ENCODE data around the gene PLBD1.

The PLBD1 gene, protein sequence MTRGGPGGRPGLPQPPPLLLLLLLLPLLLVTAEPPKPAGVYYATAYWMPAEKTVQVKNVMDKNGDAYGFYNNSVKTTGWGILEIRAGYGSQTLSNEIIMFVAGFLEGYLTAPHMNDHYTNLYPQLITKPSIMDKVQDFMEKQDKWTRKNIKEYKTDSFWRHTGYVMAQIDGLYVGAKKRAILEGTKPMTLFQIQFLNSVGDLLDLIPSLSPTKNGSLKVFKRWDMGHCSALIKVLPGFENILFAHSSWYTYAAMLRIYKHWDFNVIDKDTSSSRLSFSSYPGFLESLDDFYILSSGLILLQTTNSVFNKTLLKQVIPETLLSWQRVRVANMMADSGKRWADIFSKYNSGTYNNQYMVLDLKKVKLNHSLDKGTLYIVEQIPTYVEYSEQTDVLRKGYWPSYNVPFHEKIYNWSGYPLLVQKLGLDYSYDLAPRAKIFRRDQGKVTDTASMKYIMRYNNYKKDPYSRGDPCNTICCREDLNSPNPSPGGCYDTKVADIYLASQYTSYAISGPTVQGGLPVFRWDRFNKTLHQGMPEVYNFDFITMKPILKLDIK

DNA sequence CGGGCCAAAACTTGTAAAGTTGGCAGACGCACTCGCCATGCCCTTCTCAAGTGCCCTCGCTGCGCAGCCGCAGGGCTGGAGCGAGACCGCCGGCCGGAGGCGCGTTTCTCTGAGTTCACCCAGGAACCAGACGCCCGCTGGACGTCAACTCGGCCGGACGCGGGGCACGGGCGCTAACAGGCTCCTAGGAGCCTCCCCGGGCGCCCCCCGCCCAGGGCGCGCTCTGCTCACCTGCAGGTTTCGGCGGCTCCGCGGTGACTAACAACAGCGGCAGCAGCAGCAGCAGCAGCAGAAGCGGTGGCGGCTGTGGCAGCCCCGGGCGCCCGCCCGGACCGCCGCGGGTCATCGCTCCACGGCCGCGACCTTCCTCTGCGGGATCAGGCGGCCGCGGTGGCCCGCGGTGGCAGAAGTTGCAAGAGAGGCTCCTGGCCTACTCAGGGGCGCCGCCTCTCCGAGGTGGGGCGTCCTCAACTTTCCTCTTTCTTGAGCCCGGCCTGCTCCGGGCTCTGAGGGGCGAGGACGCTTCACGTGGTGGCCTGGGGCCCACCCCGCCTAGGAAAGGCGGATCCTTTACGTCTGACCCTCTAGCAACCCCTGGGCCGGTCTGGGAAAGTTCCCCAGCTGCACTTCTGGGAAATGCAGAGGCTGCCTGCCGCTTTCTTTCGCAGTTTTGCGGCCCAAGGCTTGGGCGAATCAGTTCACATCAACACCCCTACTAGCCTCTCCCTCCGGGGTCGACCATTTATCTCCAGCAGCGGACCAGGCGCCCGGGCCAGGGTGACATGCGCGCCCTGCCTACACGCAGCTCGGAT is at the start of gene PLBD1:
TSS of gene PLBD1 (minus strand) at position 533 of the 812 bp plus-strand sequence. CDS start at position 346, 187 bp downstream.
- DNase-seq (ENCODE audit: low read depth) = no peak

DNA sequence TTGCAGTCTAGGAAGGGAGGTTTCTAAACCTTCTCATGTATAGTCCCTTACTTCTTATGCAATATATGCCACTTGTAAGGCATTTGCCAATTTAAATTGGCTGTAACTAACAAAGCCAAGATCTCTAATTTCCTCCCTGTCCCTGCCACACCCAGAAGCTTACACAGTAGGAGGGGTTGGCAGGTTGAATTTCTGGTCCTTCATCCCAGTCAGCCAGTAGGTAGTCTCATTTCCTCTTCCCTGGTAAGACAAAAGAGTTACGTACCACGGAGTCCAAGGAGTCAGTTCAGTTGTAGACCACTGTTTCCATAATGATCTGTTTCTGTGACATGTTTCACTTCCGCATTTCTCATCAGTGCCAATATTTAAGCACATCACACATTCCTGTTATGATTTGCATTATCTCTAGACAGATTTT is 47.0 kb upstream of the PLBD1 start:
- no peak for DNase-seq (ENCODE audit: low read depth)

DNA sequence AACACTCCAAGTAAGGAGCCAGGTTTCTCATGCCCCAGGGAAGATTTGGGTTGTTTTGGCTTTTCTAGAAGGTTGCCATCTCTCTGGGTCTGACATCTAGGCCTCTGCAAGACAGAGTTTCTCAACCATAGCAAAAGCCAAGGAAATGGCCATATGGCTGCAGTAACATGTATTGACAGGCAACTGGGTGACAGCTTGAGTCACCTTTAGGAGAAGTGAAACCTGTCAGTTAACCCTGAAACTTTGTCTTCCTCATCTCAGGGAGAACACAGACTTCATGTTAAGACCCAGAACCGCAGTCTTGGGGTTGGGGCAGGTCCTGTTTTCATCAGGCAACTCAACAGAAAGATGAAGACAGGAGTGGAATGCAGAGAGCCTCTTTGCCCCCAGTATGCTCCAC is 46.0 kb upstream of the PLBD1 start:
- DNase-seq (ENCODE audit: low read depth) = no peak

DNA sequence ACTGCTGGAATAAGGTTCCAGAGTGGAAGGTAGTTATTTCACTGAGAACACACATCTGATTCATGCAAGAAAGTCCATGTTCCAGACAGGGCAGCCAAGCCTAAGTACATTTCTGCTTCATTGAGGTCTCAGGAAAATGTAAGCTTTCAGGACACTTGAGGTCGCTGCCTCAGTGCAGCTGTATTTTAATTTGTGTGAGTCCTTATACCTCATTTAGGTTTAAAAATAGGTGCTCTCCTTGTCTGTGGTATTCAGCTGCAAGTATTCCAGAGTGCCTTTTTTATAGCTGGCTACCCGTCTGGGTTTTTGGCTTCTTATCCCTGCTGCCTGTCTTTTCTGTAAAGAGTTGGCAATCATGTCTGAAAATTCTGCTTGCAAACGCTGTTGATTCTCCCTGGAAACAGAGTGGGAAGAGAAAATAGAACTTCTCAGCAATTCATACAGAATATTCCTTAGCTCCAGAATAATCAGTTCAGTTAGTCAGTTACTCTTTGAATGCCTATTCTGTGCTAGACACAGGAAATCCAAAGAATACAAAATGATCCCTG is 45.3 kb upstream of the PLBD1 start:
- DNase-seq (ENCODE audit: low read depth) = no peak

DNA sequence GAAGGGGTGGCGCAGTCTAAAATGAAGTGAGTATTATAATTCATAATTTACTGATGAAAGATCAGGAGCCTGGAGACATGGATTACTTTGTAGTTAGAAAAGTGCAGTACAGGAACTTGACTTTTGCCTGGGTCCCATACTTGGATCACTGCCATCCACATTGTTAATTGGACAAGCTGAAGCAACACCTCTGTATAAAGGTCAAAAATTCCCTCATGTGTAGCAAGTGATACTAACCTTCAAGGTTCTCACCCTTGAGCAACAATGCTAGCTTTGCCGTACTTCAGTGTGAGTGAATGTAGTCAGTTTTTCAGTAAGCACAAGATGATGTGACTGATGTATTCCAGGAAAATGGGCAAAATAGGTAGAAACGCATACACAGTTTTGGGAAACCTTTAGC is 44.6 kb upstream of the PLBD1 start:
- no peak for DNase-seq (ENCODE audit: low read depth)

DNA sequence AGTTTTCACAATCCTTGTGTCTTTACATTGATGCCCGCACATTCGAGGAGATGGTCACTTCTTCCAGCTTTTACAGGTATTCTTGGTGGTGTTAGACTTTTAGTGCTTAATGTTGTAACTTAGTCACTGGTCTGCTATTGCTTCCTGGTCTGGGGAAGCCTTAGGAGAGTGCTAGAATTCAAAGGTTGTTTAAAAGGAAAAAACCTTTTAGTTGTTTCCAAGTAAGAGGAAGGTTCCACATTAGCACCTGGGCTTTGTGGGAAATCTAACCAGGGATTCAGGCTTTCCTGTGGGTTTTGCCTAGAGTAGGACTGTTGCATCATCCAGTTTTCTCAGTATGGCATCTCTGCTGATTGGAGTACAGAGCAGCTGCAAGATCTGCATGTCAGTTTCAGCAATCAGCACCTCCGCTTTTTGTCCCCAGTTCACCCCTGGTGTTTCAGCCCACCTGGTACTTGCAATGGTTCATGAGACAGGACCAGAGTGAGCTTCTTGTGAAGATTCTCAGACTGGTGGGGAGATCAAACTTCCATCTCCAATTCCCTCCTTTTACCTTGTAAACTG is 44.0 kb upstream of the PLBD1 start:
- DNase-seq (ENCODE audit: low read depth) = no peak

DNA sequence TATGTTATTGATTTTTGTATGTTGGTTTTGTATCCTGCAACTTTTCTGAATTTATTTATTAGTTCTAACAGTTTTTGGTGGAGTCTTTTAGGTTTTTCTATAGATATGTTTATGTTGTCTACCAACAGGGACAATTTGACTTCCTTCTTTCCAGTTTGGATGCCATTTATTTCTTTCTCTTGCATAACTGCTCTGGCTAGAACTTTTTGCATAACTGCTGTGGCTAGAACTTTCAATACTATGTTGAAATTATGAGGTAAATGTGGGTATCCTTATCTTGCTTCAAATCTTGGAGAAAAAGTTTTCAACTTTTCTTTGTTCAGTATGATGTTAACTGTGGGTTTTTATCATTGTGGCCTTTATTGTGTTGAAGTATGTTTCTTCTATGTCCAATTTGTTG is 39.9 kb upstream of the PLBD1 start:
- no peak for DNase-seq (ENCODE audit: low read depth)

DNA sequence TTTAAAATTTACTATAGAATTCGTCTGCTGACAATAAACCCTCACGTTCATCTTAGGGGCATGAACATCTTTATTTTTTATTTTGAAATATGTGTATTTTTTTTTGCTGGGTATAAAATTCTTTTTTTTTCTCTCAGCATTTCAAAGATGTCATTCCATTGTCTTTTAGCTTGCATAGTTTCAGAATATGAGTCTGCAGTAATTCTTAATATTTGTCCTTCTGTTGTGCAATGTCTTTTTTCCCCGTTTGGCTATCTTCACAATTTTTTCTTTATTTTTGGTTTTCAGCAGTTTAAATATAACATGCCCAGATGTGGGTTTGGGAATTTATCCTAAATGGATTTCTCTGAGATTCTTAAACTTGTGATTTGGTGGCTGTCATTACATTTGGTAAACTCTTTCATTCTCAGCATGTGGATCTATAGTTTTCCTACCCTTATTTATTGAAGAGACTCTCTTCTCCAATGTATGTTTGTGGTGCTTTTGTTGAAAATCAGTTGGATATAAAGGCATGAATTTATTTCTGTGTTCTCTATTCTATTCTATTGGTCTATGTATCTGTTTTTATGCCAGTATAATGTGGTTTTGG is 37.8 kb upstream of the PLBD1 start:
- no peak for DNase-seq (ENCODE audit: low read depth)

DNA sequence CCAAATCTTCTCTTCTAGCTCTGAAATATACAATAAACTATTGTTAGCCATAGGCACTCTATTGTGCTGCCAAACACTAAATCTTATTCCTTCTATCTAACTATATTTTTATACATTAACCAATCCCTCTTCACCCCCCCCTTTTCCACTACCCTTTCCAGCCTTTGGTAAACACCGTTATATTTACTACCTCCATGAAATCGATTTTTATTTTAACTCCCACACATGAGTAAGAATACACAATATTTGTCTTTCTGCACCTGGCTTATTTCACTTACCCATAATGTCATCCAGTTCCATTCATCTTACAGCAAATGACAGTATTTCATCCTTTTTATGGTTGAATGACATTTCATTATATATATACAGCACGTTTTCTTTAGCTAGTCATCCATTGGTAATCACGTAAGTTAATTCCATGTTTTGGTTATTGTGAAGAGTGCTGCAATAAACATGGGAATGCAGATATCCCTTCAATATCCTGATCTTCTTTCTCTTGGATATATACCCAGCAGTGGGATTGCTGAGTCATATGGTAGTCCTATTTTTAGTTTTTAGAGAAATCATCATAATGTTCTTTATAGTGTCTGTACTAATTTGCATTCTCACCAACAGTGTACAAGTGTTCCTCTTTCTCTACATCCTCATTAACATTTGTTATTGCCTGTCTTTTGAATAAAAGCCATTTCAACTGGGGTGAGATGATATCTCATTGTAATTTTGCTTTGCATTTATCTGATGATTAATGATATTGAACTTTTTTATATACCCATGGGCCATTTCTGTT is 34.2 kb upstream of the PLBD1 start:
- DNase-seq (ENCODE audit: low read depth) = no peak

DNA sequence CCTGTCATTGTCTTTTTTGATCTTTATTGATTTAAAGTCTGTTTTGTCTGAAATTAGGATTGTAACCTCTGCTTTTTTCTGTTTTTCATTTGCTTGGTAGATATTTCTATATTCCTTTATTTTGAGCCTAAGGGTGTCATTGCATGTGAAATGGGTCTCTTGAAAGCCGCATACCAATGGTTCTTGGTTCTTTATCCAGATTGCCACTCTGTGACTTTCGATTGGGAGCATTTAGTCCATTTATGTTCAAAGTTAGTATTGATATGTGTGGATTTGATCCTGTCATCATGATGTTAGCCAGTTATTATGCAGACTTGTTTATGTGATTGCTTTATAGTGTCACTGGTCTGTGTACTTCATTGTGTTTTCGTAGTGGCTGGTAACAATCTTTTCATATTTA is 29.8 kb upstream of the PLBD1 start:
- no peak for DNase-seq (ENCODE audit: low read depth)

DNA sequence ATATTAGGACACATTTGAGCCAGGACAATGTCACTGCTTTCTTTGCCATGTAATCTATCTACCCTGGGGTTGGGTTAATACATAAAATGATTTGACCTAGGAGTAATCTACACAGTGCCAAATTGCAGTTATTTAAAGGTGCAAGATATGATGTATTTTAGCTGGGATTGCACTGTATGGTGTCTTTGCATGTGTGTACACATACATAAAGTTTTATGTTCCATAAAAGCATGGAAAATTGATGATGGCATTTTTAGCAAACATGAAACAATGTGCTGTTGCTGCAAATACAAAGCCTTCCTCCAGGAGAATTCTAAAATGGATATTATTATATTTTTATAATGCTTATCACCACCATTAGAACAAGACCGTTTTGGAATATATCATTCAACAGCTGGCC is 24.0 kb upstream of the PLBD1 start:
- DNase-seq (ENCODE audit: low read depth) = no peak

DNA sequence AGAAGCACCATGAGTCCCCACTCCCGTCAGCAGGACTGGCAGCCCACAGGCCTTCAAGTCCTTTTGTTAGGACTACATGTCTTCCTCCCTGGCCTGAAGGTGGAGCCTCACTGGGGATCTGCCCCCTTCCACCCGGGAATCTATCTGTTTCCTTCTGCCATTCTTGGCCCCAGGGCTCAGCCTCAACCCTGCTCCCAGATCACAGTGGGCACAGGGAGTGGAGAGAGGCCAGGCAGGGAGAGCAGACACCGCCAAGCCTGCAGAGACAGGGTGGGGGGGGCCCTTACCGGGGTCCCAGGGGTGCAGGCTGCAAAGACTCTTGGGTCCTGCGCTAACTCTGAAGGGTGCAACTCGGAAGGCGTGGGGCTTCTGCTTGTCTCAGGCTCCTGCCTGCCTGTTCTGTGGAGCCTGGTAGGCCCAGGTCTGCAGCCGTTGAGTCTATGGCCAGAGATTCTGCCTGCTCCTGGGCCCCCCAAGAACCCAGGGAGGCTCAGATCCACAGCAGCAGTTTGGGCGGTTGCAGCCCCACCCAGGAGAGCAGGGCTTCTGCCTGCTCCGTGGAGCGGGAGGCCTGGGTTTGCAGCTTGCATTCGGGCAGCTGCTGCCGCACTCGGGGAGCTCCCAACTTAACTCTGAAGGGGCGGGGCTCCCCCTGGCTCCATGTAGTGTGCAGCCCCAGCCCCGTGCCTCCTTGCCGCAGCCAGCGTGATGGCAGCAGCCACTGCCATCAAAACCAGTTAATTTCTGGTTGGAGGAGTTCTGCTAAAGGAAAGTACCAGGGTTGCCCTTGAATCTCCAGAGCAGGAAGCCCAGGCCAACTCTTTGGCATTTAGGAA is 21.7 kb upstream of the PLBD1 start:
- DNase-seq (ENCODE audit: low read depth) = no peak

DNA sequence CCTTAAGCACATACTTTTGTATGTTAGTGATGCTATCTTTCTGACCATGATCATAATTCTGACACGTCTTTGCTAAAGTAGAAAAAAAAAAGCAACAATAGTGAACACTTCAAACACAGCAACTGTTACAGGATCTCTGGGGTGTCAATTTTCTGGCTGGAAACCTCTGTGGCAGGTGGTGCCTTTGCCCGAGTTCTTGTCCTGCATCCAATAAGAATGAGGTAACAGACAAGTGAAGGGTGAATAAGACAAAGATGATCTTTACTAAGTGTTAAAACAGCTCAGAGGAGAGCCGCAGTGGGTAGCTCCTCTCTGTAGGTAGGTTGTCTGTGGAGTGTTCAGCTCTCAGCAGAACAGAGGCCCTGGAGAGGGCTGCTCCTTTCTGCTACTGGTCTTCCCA is 20.9 kb upstream of the PLBD1 start:
- DNase-seq (ENCODE audit: low read depth) = no peak

DNA sequence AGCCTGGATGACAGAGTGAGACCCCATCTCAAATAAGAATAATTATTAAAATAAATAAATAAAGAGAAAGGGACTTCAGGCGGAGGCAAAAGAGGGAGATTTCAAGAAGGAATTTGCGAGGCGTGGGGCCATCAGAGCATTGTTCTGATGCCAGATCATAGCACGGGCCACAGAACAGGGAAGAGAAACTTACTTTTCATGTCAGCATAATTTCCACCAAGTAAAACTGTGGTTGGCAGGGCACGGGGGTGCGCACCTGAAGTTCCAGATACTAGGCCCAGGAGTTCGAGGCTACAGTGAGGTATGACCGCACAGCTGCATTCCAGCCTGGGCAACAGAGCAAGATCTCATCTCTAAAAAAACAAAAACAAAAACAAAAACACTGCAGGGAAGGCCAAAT is 11.0 kb upstream of the PLBD1 start:
- no peak for DNase-seq (ENCODE audit: low read depth)

DNA sequence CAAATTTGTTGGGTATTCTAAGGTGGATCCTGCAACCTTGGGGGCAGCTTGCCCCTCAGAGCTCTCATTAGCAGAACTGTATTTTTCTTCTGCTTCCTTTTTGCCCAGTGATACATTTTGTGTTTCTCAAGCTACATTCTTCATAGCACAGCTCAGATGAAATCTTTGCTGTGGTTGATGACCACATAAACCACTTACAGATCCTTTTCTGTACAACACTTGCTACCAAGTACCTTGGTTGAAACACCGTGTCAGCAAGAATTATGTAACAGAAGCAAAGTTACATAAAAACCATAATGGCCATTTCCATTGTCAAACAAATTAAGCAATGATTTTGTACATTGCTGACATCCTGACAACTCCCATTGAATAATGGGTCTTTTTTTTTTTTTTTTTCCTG is 9.7 kb upstream of the PLBD1 start:
- no peak for DNase-seq (ENCODE audit: low read depth)

DNA sequence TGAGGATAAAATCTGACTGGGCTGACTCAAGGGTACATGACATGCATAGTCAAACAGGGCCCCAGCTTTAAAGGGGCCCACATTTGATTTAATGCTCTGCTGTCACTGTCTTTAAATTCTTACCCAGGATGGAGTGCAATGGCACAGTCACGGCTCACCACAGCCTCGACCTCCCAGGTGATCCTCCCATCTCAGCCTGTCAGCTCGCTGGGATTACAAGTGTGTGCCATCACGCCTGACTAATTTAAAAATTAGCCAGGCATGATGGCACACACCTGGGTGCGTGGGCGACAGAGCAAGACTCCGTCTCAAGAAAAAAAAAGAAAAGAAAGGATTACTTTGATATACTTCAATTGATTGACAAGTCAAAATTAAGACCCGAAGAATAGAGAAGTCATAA is 9.2 kb upstream of the PLBD1 start:
- DNase-seq (ENCODE audit: low read depth) = no peak

DNA sequence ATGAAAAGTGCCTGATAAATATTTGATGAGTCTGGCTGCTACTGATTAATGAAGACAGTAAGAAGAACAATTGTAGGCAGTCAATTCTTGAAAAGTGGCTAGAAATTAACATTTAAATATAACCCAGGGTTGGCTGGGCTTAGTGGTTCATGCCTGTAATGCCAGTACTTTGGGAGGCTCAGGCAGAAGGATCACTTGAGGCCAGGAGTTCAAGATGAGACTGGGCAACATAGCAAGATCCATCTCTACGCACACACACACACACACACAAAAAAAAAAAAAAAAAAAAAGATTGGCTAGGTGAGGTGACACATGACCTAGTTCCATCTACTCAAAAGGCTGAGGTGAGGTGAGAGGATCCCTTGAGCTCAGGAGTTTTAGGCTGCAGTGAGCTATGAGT is 7.9 kb upstream of the PLBD1 start:
- no peak for DNase-seq (ENCODE audit: low read depth)

DNA sequence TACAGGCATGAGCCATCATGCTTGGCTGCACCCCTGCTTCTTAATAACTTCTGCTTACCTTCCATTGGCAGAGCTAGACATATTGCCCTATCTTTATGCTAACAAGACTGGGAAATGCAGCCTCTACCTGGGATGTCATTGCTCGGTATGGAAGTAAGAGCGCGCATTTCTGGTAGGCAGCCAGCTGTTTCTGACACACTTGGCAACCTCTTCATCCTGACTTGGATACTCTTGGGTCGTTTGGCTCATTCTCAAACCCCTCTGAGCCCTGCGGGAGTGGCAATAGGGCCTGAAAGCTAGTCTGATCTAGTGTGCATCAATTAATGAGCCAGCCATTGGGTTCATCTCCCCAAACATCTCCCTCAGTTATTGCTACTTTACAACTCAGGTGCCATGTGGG is 5.4 kb upstream of the PLBD1 start:
- no peak for DNase-seq (ENCODE audit: low read depth)

DNA sequence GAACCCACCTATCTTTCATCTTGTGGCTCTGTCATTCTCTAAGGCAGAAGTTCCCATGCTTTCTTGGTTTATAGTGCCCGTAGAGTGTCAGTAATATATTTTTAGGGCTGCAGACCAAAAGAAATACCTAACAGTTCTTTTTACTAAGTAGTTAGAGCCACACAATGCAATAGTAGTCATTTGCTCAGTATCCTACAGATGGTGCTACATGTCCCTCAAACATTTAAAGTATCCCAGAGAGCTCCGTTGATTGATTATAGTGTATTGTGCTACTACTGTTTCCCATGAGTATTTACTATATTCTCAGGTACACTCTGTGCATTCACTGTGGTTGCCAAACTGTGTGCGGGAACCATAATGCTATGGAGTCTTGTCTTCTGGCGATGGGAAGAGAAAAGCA is 4.7 kb upstream of the PLBD1 start:
- DNase-seq (ENCODE audit: low read depth) = no peak

DNA sequence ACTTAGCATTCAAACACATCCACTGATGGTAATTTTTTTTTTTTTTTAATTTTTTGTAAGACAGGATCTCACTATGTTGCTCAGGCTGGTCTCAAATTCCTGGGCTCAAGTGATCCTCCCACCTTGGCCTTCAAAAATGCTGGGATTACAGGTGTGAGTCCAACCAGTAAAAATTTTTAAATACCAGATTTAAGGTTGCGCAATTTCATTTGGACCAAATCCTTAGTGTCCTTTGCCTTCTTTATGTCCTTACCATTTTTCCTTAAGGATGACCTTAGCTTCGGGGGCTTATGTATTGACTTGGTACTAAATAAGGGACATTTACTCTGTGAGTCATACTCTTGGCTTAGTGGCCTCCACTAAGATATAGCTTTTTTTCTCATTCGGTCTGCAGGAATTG is 4.1 kb upstream of the PLBD1 start:
- DNase-seq (ENCODE audit: low read depth) = no peak

Measured in stimulated activated CD8-positive, alpha-beta memory T cell treated with anti-CD3 and anti-CD28 coated beads, Interleukin-4, amount 100 ng/mL, for 24 hours (primary cell).